K562 (cell line): ENCODE measurements around the gene ALKBH8. TPM values are rescaled to one million over a fixed set of nuclear protein-coding genes. Genes with fewer than 3 reads are reported as not detected.

Source experiments
- ATAC-seq: fragments of 200-7000 bp; cut with Tn5 transposase; 3 replicates; pipeline ENCODE4 v1.9.1; 2020; ENCODE audit warnings: moderate library complexity
- BruUV-seq: library from RNA; stranded (reverse); fragments of 400-500 nt; replicated peaks from 2 replicates; lab custom pipeline; 2021; lab: Mats Ljungman, UMichigan
- CTCF ChIA-PET: fragments of 300-600 bp; formaldehyde crosslinking; extraction: SDS; loops from one replicate; lab custom pipeline; 2021; ENCODE audit warnings: low intra/inter-chr PET ratio; lab: Yijun Ruan, JAX
- POLR2A ChIA-PET: fragments of 300-600, 350-650 bp; sonication (Branson Sonifier 250); formaldehyde crosslinking; extraction: SDS; loops from one replicate; lab custom pipeline; 2021; ENCODE audit warnings: antibody characterized with exemption, inconsistent platforms; lab: Yijun Ruan, JAX
- DNase-seq, 4 experiments: peaks; one replicate each; pipeline versions ENCODE4 v3.0.0 to v3.0.0-alpha.2; 2011 to 2018; ENCODE audit warnings: low spot score in 3 of 4, mixed read lengths in 3 of 4; ENCODE audit errors: extremely low read depth in 1 of 4
- FAIRE-seq: peaks from 2 replicates; lab custom pipeline; 2011; peaks lifted over from hg19 to GRCh38; lab: Jason Lieb, UNC
- H2AFZ ChIP-seq: 2 replicates; pipeline ENCODE4 v1.6.0; 2011; ENCODE audit warnings: low read depth, low read length, control low read depth, inconsistent platforms
- H3K27ac ChIP-seq: fragments of 200-600 bp; 3 replicates; pipeline ENCODE4 v1.8.0; 2011; ENCODE audit warnings: low read depth, mild to moderate bottlenecking, control low read depth, inconsistent platforms, low read length, moderate library complexity, mixed read lengths; ENCODE audit errors: extremely low read depth
- H3K27me3 ChIP-seq, 2 experiments: fragments of 300-600 bp in 1 of 2; 2 replicates in 1 of 2; 3 replicates in 1 of 2; pipeline versions ENCODE4 v1.6.0 to v1.8.0; 2011; ENCODE audit warnings: inconsistent platforms in 2 of 2, low read length in 2 of 2, mild to moderate bottlenecking in 1 of 2, mixed read lengths in 1 of 2, moderate library complexity in 1 of 2; ENCODE audit not compliant: control insufficient read depth in 2 of 2, insufficient read depth in 2 of 2
- H3K36me3 ChIP-seq: fragments of 300-600 bp; 3 replicates; pipeline ENCODE4 v1.8.0; 2011; ENCODE audit warnings: mild to moderate bottlenecking, low read length, inconsistent platforms; ENCODE audit not compliant: control insufficient read depth, insufficient read depth
- H3K4me1 ChIP-seq, 2 experiments: fragments of 200-600 bp in 1 of 2; replicated peaks in 1 of 2; 2 replicates in 1 of 2; 3 replicates in 1 of 2; pipeline versions ENCODE4 v1.5.1 to v1.8.0; 2011; ENCODE audit warnings: inconsistent platforms in 2 of 2, low read length in 2 of 2, mild to moderate bottlenecking in 1 of 2, mixed read lengths in 1 of 2, moderate library complexity in 1 of 2; ENCODE audit not compliant: control insufficient read depth in 2 of 2, insufficient read depth in 2 of 2
- H3K4me2 ChIP-seq: 2 replicates; pipeline ENCODE4 v1.6.1; 2011; ENCODE audit warnings: low read length, control low read depth, inconsistent platforms, mixed read lengths; ENCODE audit not compliant: insufficient read depth
- H3K4me3 ChIP-seq: fragments of 200-600 bp; sonication (generic), shearing (Covaris generic); 2 replicates; pipeline ENCODE4 v1.5.1; 2016; ENCODE audit warnings: control low read depth, inconsistent platforms
- H3K79me2 ChIP-seq: fragments of 200-600 bp; 3 replicates; pipeline ENCODE4 v1.8.0; 2011; ENCODE audit warnings: low read length, inconsistent platforms; ENCODE audit not compliant: control insufficient read depth, insufficient read depth
- H3K9ac ChIP-seq, 2 experiments: 2 replicates each; pipeline versions ENCODE4 v1.6.0 to v1.6.1; 2011; ENCODE audit warnings: low read depth in 2 of 2, low read length in 2 of 2, control low read depth in 1 of 2, inconsistent platforms in 1 of 2, mild to moderate bottlenecking in 1 of 2, mixed read lengths in 1 of 2; ENCODE audit not compliant: insufficient read depth in 1 of 2
- H3K9me1 ChIP-seq: one replicate; pipeline ENCODE4 v1.6.0; 2011; ENCODE audit warnings: inconsistent platforms, mild to moderate bottlenecking, low read length, moderate library complexity; ENCODE audit not compliant: control insufficient read depth, insufficient read depth
- H3K9me3 ChIP-seq: replicated peaks from 2 replicates; pipeline ENCODE4 v1.5.1; 2011; ENCODE audit warnings: low read depth, low read length, inconsistent platforms; ENCODE audit not compliant: control insufficient read depth, insufficient read depth
- H4K20me1 ChIP-seq: replicated peaks from 2 replicates; pipeline ENCODE4 v1.6.1; 2011; ENCODE audit warnings: low read length, inconsistent platforms, mixed read lengths; ENCODE audit not compliant: control insufficient read depth, insufficient read depth
- EP400 ChIP-seq: fragments of 450-650 bp; IDR thresholded peaks from 2 replicates; pipeline ENCODE4 v1.6.1; 2017; ENCODE audit warnings: antibody characterized with exemption, mild to moderate bottlenecking, moderate library complexity
- FOXK1 ChIP-seq: sonication (generic); formaldehyde crosslinking; IDR thresholded peaks from 2 replicates; pipeline ENCODE4 v1.8.0; 2022; ENCODE audit warnings: missing genetic modification reagents, mild to moderate bottlenecking, borderline replicate concordance
- FUS ChIP-seq: fragments of 200-400 bp; formaldehyde crosslinking; optimal IDR thresholded peaks from 2 replicates; pipeline ENCODE3; 2017; ENCODE audit warnings: low read depth, low read length
- NONO ChIP-seq, 2 experiments: fragments of 200-400 bp in 1 of 2; fragments of 450-650 bp in 1 of 2; formaldehyde crosslinking in 1 of 2; IDR thresholded peaks; 2 replicates each; pipeline ENCODE4 v1.6.1; 2017; ENCODE audit warnings: low read depth in 2 of 2, mild to moderate bottlenecking in 2 of 2, moderate library complexity in 2 of 2, low read length in 1 of 2
- SAP30 ChIP-seq: fragments of 200-600 bp; sonication (generic); IDR thresholded peaks from 2 replicates; pipeline ENCODE4 v1.6.1; 2012; ENCODE audit warnings: borderline replicate concordance, low read depth, mild to moderate bottlenecking, moderate library complexity, low read length, control low read depth, inconsistent platforms; ENCODE audit not compliant: insufficient read depth, poor library complexity, severe bottlenecking
- ZNF695 ChIP-seq: fragments of 450-650 bp; formaldehyde crosslinking; IDR thresholded peaks from 2 replicates; pipeline ENCODE4 v1.4.0; 2020; ENCODE audit warnings: mild to moderate bottlenecking, moderate library complexity
- WGBS: fragments of 100-300 bp; shearing (Covaris generic); methylation state at CpG from one replicate; pipeline ENCODE4 v1.1.6; 2016; ENCODE audit warnings: low coverage, mixed read lengths; ENCODE audit not compliant: insufficient coverage; ENCODE audit errors: missing lambda C conversion rate; 5-methylcytosine and 5-hydroxymethylcytosine counted together
- in situ Hi-C: fragments of 300-500 bp; cut with MboI; formaldehyde crosslinking; loops from 4 replicates; pipeline ENCODE4 v1.15.0; 2018; ENCODE audit warnings: inconsistent platforms, mixed read lengths
- intact Hi-C: fragments of 100-400 bp; cut with micrococcal nuclease; formaldehyde crosslinking; loops from 2 replicates; pipeline ENCODE4 v1.14.2; 2022
- polyA plus RNA-seq, 8 experiments: library from polyadenylated mRNA; depleted of rRNA in 4 of 8; stranded (reverse) in 5 of 8; unstranded in 3 of 8; fragments of >200 nt; fragmentation: Nextera tagmentation in 2 of 8; fragmentation: Illumina TruSeq in 1 of 8; extraction: Ambion mirVana in 2 of 8; extraction: Trizol in 1 of 8; gene quantifications; 2 replicates each; pipeline versions ENCODE4 v1.2.1 to v1.2.3, GENCODE V29; 2011 to 2014; ENCODE audit warnings: inconsistent platforms in 1 of 8, missing spikeins in 1 of 8
- total RNA-seq, 7 experiments: library from RNA; depleted of rRNA in 6 of 7; stranded (reverse); fragments of >200 nt in 6 of 7; fragmentation: Illumina TruSeq in 2 of 7; extraction: Trizol in 2 of 7; gene quantifications; 2 replicates each; pipeline versions ENCODE4 v1.2.1 to v1.2.3, GENCODE V29; 2011 to 2021; ENCODE audit warnings: low replicate concordance in 1 of 7
- TF ChIP-seq, protein P1 (sequence below): fragments of 450-650 bp; IDR thresholded peaks from 2 replicates; pipeline ENCODE4 v1.6.1; 2017; ENCODE audit warnings: antibody characterized with exemption, mild to moderate bottlenecking
- TF ChIP-seq, protein P2 (sequence below), 2 experiments: IDR thresholded peaks in 1 of 2; conservative IDR thresholded peaks in 1 of 2; 2 replicates each; pipeline ENCODE4 v1.6.1; 2016; ENCODE audit warnings: low read depth in 2 of 2, mild to moderate bottlenecking in 1 of 2, missing compliant biosample characterization in 1 of 2, missing genetic modification characterization in 1 of 2, moderate library complexity in 1 of 2

ALKBH8 gene
- total and polyA plus RNA-seq, 9 of the 15 experiments (the other 6 are each of a cell fraction or from before 2014, with no cell fraction given), result 4.3 to 14.4 (median 9.1) TPM

DNA sequence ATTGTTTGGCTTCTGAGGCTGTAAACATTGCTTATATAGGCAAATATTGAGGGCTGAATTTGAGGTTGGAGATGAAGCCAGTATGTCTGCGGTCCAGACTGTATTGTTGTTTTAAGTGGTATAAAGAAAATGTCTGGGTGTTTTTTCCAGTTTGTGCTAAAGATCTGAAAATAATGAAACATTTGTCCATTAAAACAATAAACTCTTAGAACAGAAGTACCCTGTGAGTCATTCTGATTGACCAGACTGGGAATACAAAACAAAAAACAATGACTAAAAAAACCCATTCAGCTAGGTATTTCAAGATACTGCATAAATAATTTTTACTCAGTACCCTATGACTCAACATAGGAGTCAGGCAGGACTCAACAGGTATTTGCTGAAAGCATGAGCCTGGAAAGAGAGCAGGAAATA, 20.4 kb downstream of the ALKBH8 start:
- intact Hi-C loops, result loop anchor here (10.0 kb wide), 1 partner anchor 290 kb away; no protein-coding TSS in a partner anchor
- no peak for TF ChIP-seq NONO (IDR thresholded peaks at IDR 0.05; ENCODE audit: low read depth in 2 of 2, low read length in 1 of 2)
- TF ChIP-seq, protein P1, sequence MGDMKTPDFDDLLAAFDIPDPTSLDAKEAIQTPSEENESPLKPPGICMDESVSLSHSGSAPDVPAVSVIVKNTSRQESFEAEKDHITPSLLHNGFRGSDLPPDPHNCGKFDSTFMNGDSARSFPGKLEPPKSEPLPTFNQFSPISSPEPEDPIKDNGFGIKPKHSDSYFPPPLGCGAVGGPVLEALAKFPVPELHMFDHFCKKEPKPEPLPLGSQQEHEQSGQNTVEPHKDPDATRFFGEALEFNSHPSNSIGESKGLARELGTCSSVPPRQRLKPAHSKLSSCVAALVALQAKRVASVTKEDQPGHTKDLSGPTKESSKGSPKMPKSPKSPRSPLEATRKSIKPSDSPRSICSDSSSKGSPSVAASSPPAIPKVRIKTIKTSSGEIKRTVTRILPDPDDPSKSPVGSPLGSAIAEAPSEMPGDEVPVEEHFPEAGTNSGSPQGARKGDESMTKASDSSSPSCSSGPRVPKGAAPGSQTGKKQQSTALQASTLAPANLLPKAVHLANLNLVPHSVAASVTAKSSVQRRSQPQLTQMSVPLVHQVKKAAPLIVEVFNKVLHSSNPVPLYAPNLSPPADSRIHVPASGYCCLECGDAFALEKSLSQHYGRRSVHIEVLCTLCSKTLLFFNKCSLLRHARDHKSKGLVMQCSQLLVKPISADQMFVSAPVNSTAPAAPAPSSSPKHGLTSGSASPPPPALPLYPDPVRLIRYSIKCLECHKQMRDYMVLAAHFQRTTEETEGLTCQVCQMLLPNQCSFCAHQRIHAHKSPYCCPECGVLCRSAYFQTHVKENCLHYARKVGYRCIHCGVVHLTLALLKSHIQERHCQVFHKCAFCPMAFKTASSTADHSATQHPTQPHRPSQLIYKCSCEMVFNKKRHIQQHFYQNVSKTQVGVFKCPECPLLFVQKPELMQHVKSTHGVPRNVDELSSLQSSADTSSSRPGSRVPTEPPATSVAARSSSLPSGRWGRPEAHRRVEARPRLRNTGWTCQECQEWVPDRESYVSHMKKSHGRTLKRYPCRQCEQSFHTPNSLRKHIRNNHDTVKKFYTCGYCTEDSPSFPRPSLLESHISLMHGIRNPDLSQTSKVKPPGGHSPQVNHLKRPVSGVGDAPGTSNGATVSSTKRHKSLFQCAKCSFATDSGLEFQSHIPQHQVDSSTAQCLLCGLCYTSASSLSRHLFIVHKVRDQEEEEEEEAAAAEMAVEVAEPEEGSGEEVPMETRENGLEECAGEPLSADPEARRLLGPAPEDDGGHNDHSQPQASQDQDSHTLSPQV, result no peak
- no peak for TF ChIP-seq EP400
- TF ChIP-seq FUS, result no peak
- TF ChIP-seq, protein P2, sequence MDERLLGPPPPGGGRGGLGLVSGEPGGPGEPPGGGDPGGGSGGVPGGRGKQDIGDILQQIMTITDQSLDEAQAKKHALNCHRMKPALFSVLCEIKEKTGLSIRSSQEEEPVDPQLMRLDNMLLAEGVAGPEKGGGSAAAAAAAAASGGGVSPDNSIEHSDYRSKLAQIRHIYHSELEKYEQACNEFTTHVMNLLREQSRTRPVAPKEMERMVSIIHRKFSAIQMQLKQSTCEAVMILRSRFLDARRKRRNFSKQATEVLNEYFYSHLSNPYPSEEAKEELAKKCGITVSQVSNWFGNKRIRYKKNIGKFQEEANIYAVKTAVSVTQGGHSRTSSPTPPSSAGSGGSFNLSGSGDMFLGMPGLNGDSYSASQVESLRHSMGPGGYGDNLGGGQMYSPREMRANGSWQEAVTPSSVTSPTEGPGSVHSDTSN (CRISPR knock-in tag; IDR thresholded peaks at IDR 0.05; ENCODE audit: low read depth), result no peak
- TF ChIP-seq, protein P2 (tag; conservative IDR thresholded peaks at IDR 0.05; ENCODE audit: low read depth), result no peak
- TF ChIP-seq SAP30, result no peak
- no peak for TF ChIP-seq ZNF695 (CRISPR knock-in tag)
- no peak for TF ChIP-seq FOXK1 (CRISPR knock-in tag)
- Histone ChIP-seq H3K9me3 (no peaks in the 10 kb centered on the region), H4K20me1 (no peaks in the 10 kb centered on the region), H3K27ac (no peak overlapping the region), H3K9ac (no peak overlapping the region), H3K27me3 (no peaks in the 10 kb centered on the region), H2AFZ (no peak overlapping the region), H3K4me3 (no peak overlapping the region), H3K4me2 (no peak overlapping the region), H3K36me3 (peaks cover 16% of the 10 kb centered on the region; the same call in 2 of the 3 replicates), H3K4me1 (no peaks in the 10 kb centered on the region), H3K79me2 (no peaks in the 10 kb centered on the region), H3K9me1 (no peaks in the 10 kb centered on the region)
- POLR2A ChIA-PET, result no interaction called here
- BruUV-seq, result no TSS peak
- ATAC-seq (no peak), FAIRE-seq (no peak), DNase-seq (no peak)
- in situ Hi-C loops, result no loop called here
- WGBS, result 100% methylated on average over 1 of the region's 1 CpG
- CTCF ChIA-PET, result no interaction called here
